Activated T-cell treated with anti-CD3 and anti-CD28 coated beads, Interleukin-2, amount 50 U/mL, for 72 hours (primary cell): Measurements from ENCODE around the gene IL6R. TPM values are rescaled to one million over a fixed set of nuclear protein-coding genes. Genes with fewer than 3 reads are reported as not detected.

Experiments
- ATAC-seq, 2 donors: fragments of 150-1000 bp; cut with Tn5 transposase; replicated peaks in 1 of 2; 2 replicates each; pipeline ENCODE4 v1.10.0; 2021; ENCODE audit warnings: moderate library complexity in 2 of 2, mild to moderate bottlenecking in 1 of 2
- DNase-seq, 2 donors: peaks; one replicate each; pipeline ENCODE4 v3.0.0; 2021 to 2022; ENCODE audit warnings: mixed read lengths in 1 of 2
- H3K27ac Mint-ChIP-seq: one replicate; pipeline ENCODE4 v1.8.0; 2022; ENCODE audit warnings: mild to moderate bottlenecking, moderate library complexity, mixed read lengths
- H3K27me3 Mint-ChIP-seq: one replicate; pipeline ENCODE4 v1.8.0; 2022; ENCODE audit warnings: low read depth, mixed read lengths
- H3K36me3 Mint-ChIP-seq, 2 donors: one replicate each; pipeline ENCODE4 v1.8.0; 2022; ENCODE audit warnings: mixed read lengths in 2 of 2, mild to moderate bottlenecking in 1 of 2; ENCODE audit not compliant: insufficient read depth in 2 of 2
- H3K4me1 Mint-ChIP-seq: one replicate; pipeline ENCODE4 v1.8.0; 2022; ENCODE audit warnings: low read depth, mixed read lengths
- H3K4me3 Mint-ChIP-seq, 2 donors: one replicate each; pipeline ENCODE4 v1.8.0; 2022; ENCODE audit warnings: mild to moderate bottlenecking in 2 of 2, mixed read lengths in 2 of 2, moderate library complexity in 2 of 2
- H3K9me3 Mint-ChIP-seq, 2 donors: one replicate each; pipeline ENCODE4 v1.8.0; 2022; ENCODE audit warnings: mixed read lengths in 2 of 2
- total RNA-seq, 2 donors: library from RNA; stranded (reverse); gene quantifications; one replicate each; pipeline ENCODE4 v1.2.3, GENCODE V29; 2022

Gene IL6R
- total RNA-seq, 2 donors from 2014 or later: 5.7 to 12.6 TPM

- DNase-seq (peak in 1 of 2 donors; percentile 54), ATAC-seq (peak; percentile 72 to 76)
- Mint-ChIP-seq H3K4me3 (peak overlapping the region; percentile 56 to 59), H3K4me1 (peaks cover 69% of the 10 kb centered on the region), H3K36me3 (peaks cover 0 to 1% of the 10 kb centered on the region in 2 donors), H3K27me3 (no peaks in the 10 kb centered on the region), H3K27ac (no peak overlapping the region), H3K9me3 (no peaks in the 10 kb centered on the region)
These were observed 18.3 kb downstream of the IL6R start for GRCh38 chr1:154423304-154423987.

GRCh38 chr1:154423988-154424326 lies 18.8 kb downstream of the IL6R start:
- H3K4me1 Mint-ChIP-seq: peaks cover 68% of the 10 kb centered on the region
- H3K36me3 Mint-ChIP-seq: peaks cover 0 to 1% of the 10 kb centered on the region in 2 donors
- H3K27ac Mint-ChIP-seq: no peak overlapping the region
- DNase-seq: no peak
- no peaks in the 10 kb centered on the region for H3K27me3 Mint-ChIP-seq
- no peak for ATAC-seq
- no peaks in the 10 kb centered on the region for H3K9me3 Mint-ChIP-seq
- H3K4me3 Mint-ChIP-seq: no peak overlapping the region

- Mint-ChIP-seq H3K4me1 (peaks cover 56% of the 10 kb centered on the region), H3K36me3 (peaks cover 0 to 1% of the 10 kb centered on the region in 2 donors), H3K9me3 (no peaks in the 10 kb centered on the region), H3K27me3 (no peaks in the 10 kb centered on the region), H3K4me3 (no peak overlapping the region), H3K27ac (no peak overlapping the region)
- ATAC-seq: no peak
- no peak for DNase-seq
These were observed 20.0 kb downstream of the IL6R start for GRCh38 chr1:154425172-154425571.

GRCh38 chr1:154427173-154428139 lies 22.3 kb downstream of the IL6R start:
- H3K4me1 Mint-ChIP-seq: peaks cover 55% of the 10 kb centered on the region
- H3K27ac Mint-ChIP-seq: no peak overlapping the region
- H3K36me3 Mint-ChIP-seq: peaks cover 0 to 1% of the 10 kb centered on the region in 2 donors
- no peaks in the 10 kb centered on the region for H3K27me3 Mint-ChIP-seq
- H3K4me3 Mint-ChIP-seq: no peak overlapping the region
- ATAC-seq (no peak), DNase-seq (no peak)
- no peaks in the 10 kb centered on the region for H3K9me3 Mint-ChIP-seq

- ATAC-seq (no peak), DNase-seq (no peak)
- H3K4me3 Mint-ChIP-seq: no peak overlapping the region
- H3K27ac Mint-ChIP-seq: no peak overlapping the region
- H3K36me3 Mint-ChIP-seq: peaks cover 0 to 1% of the 10 kb centered on the region in 2 donors
- H3K4me1 Mint-ChIP-seq: peaks cover 51% of the 10 kb centered on the region
- H3K9me3 Mint-ChIP-seq: no peaks in the 10 kb centered on the region
- no peaks in the 10 kb centered on the region for H3K27me3 Mint-ChIP-seq
These were observed 24.0 kb downstream of the IL6R start for GRCh38 chr1:154429118-154429517.

GRCh38 chr1:154429841-154430611 lies 24.9 kb downstream of the IL6R start:
- Mint-ChIP-seq H3K4me1 (peaks cover 51% of the 10 kb centered on the region), H3K9me3 (no peaks in the 10 kb centered on the region), H3K4me3 (peak overlapping the region in 1 of 2 donors; percentile 20), H3K27me3 (no peaks in the 10 kb centered on the region), H3K36me3 (peaks cover 0 to 1% of the 10 kb centered on the region in 2 donors), H3K27ac (peak overlapping the region; percentile 42)
- no peak for ATAC-seq
- no peak for DNase-seq

- Mint-ChIP-seq H3K27me3 (no peaks in the 10 kb centered on the region), H3K4me3 (peak overlapping the region; percentile 20 to 62), H3K27ac (peak overlapping the region; percentile 75), H3K36me3 (peaks cover 0 to 1% of the 10 kb centered on the region in 2 donors), H3K9me3 (no peaks in the 10 kb centered on the region), H3K4me1 (peaks cover 50% of the 10 kb centered on the region)
- ATAC-seq: no peak
- DNase-seq: no peak
These were observed 25.8 kb downstream of the IL6R start for GRCh38 chr1:154430903-154431302.

- peak overlapping the region; percentile 13 for H3K27ac Mint-ChIP-seq
- H3K4me1 Mint-ChIP-seq: peaks cover 45% of the 10 kb centered on the region
- no peaks in the 10 kb centered on the region for H3K9me3 Mint-ChIP-seq
- peak; percentile 89 to 91 for ATAC-seq
- no peaks in the 10 kb centered on the region for H3K27me3 Mint-ChIP-seq
- DNase-seq: peak; percentile 52 to 75
- peaks cover 0 to 1% of the 10 kb centered on the region in 2 donors for H3K36me3 Mint-ChIP-seq
- H3K4me3 Mint-ChIP-seq: peak overlapping the region; percentile 2 to 48
These were observed 26.6 kb downstream of the IL6R start for GRCh38 chr1:154431586-154432373.

GRCh38 chr1:154433161-154433764 lies 28.1 kb downstream of the IL6R start:
- Mint-ChIP-seq H3K27ac (peak overlapping the region; percentile 54), H3K9me3 (no peaks in the 10 kb centered on the region), H3K4me1 (peaks cover 44% of the 10 kb centered on the region), H3K36me3 (peaks cover 1 to 2% of the 10 kb centered on the region in 2 donors), H3K27me3 (no peaks in the 10 kb centered on the region), H3K4me3 (no peak overlapping the region)
- DNase-seq: peak; percentile 61 to 62
- ATAC-seq: peak; percentile 39 to 53

GRCh38 chr1:154434346-154435085 lies 29.4 kb downstream of the IL6R start:
- H3K4me3 Mint-ChIP-seq: no peak overlapping the region
- ATAC-seq (no peak), DNase-seq (no peak)
- no peak overlapping the region for H3K27ac Mint-ChIP-seq
- peaks cover 50% of the 10 kb centered on the region for H3K4me1 Mint-ChIP-seq
- no peaks in the 10 kb centered on the region for H3K9me3 Mint-ChIP-seq
- H3K36me3 Mint-ChIP-seq: peaks cover 0 to 2% of the 10 kb centered on the region in 2 donors
- no peaks in the 10 kb centered on the region for H3K27me3 Mint-ChIP-seq

GRCh38 chr1:154435599-154436200 lies 30.6 kb downstream of the IL6R start:
- Mint-ChIP-seq H3K4me1 (peaks cover 58% of the 10 kb centered on the region), H3K4me3 (no peak overlapping the region)

More at GRCh38 chr1:154435599-154436200, 30.6 kb downstream of the IL6R start:
- H3K9me3 Mint-ChIP-seq: no peaks in the 10 kb centered on the region
- ATAC-seq (no peak), DNase-seq (no peak)
- no peaks in the 10 kb centered on the region for H3K27me3 Mint-ChIP-seq
- no peak overlapping the region for H3K27ac Mint-ChIP-seq
- peaks cover 0 to 2% of the 10 kb centered on the region in 2 donors for H3K36me3 Mint-ChIP-seq
